SH-SY5Y (cell line): ENCODE measurements around the gene LYSMD1.

ENCODE experiments used
- GATA2 ChIP-seq: IDR thresholded peaks from 2 replicates; pipeline ENCODE4 v1.6.1; 2011; ENCODE audit warnings: mild to moderate bottlenecking, low read depth, low read length
- GATA3 ChIP-seq: IDR thresholded peaks from 2 replicates; pipeline ENCODE4 v1.6.1; 2011; ENCODE audit warnings: low read depth, mild to moderate bottlenecking, low read length, moderate library complexity

- no peak for TF ChIP-seq GATA2
- TF ChIP-seq GATA3, result no peak
Observed at GRCh38 chr1:151145304-151146071, 20.2 kb downstream of the LYSMD1 start.
